Left ventricle myocardium inferior (tissue), 1 donor: ENCODE measurements around the gene BCAR1. TPM values are rescaled to one million over a fixed set of nuclear protein-coding genes. Genes with fewer than 3 reads are reported as not detected.

Experiments used
- DNase-seq: peaks from one replicate; pipeline ENCODE4 v3.0.0-alpha.2; 2020
- H3K27ac ChIP-seq: fragments of 200-600 bp; replicated peaks from 2 replicates; pipeline ENCODE4 v1.8.0; 2021
- H3K27me3 ChIP-seq: fragments of 200-600 bp; 2 replicates; pipeline ENCODE4 v1.8.0; 2021; ENCODE audit warnings: low read depth
- H3K36me3 ChIP-seq: fragments of 200-600 bp; 2 replicates; pipeline ENCODE4 v1.8.0; 2021
- H3K4me1 ChIP-seq: fragments of 200-600 bp; 2 replicates; pipeline ENCODE4 v1.8.0; 2021
- H3K4me3 ChIP-seq: fragments of 200-600 bp; 2 replicates; pipeline ENCODE4 v1.8.0; 2021; ENCODE audit warnings: mild to moderate bottlenecking, moderate library complexity
- H3K9me3 ChIP-seq: fragments of 200-600 bp; replicated peaks from 2 replicates; pipeline ENCODE4 v1.8.0; 2021
- CTCF ChIP-seq: fragments of 200-600 bp; IDR thresholded peaks from 2 replicates; pipeline ENCODE4 v1.8.0; 2021; ENCODE audit warnings: antibody characterized with exemption, mild to moderate bottlenecking, borderline replicate concordance
- intact Hi-C: fragments of 100-400 bp; cut with micrococcal nuclease; formaldehyde crosslinking; loops from one replicate; pipeline ENCODE4 v1.11.0; 2022
- total RNA-seq: library from RNA; stranded (reverse); fragmentation: NEBNext Ultra II Directional; extraction: Animal tissue kit (Norgen Biotek cat#: 25700); gene quantifications from one replicate; pipeline ENCODE4 v1.2.1, GENCODE V29; 2021
- donor health status: DM: no; HTN: yes; CAD: no; lungs with severe emphysema.

The BCAR1 gene
- total RNA-seq, 1 donor from 2014 or later = 82.8 TPM

GRCh38 chr16:75293772-75294171 lies 42.3 kb upstream of the BCAR1 start:
- intact Hi-C loops = no loop called here
- H3K9me3 ChIP-seq = no peaks in the 10 kb centered on the region
- TF ChIP-seq CTCF = no peak
- no peak overlapping the region for H3K4me3 ChIP-seq
- H3K27ac ChIP-seq = no peak overlapping the region
- DNase-seq = no peak
- H3K36me3 ChIP-seq = peaks cover 31% of the 10 kb centered on the region
- peaks cover 48% of the 10 kb centered on the region for H3K4me1 ChIP-seq
- no peaks in the 10 kb centered on the region for H3K27me3 ChIP-seq

GRCh38 chr16:75293173-75293572 lies 41.7 kb upstream of the BCAR1 start:
- no peak overlapping the region for H3K27ac ChIP-seq
- H3K9me3 ChIP-seq = no peaks in the 10 kb centered on the region
- intact Hi-C loops = no loop called here
- no peak overlapping the region for H3K4me3 ChIP-seq
- H3K27me3 ChIP-seq = no peaks in the 10 kb centered on the region
- H3K36me3 ChIP-seq = peaks cover 29% of the 10 kb centered on the region
- no peak for TF ChIP-seq CTCF
- peaks cover 54% of the 10 kb centered on the region for H3K4me1 ChIP-seq
- DNase-seq = no peak

- no peaks in the 10 kb centered on the region for H3K9me3 ChIP-seq
- H3K4me3 ChIP-seq = no peak overlapping the region
- H3K27ac ChIP-seq = no peak overlapping the region
- no peak for TF ChIP-seq CTCF
- no peak for DNase-seq
- H3K4me1 ChIP-seq = peaks cover 57% of the 10 kb centered on the region
- H3K36me3 ChIP-seq = peaks cover 29% of the 10 kb centered on the region
- intact Hi-C loops = no loop called here
- H3K27me3 ChIP-seq = no peaks in the 10 kb centered on the region
Measured at GRCh38 chr16:75292691-75293090, 41.3 kb upstream of the BCAR1 start.

GRCh38 chr16:75289189-75289588 lies 37.8 kb upstream of the BCAR1 start:
- H3K4me1 ChIP-seq = peaks cover 31% of the 10 kb centered on the region
- H3K4me3 ChIP-seq = no peak overlapping the region
- no peaks in the 10 kb centered on the region for H3K9me3 ChIP-seq
- H3K27ac ChIP-seq = peak overlapping the region; percentile 77
- intact Hi-C loops = no loop called here
- no peak for DNase-seq
- TF ChIP-seq CTCF = no peak
- H3K27me3 ChIP-seq = no peaks in the 10 kb centered on the region
- H3K36me3 ChIP-seq = peaks cover 22% of the 10 kb centered on the region

- H3K27me3 ChIP-seq = no peaks in the 10 kb centered on the region
- H3K4me1 ChIP-seq = peaks cover 31% of the 10 kb centered on the region
- no peak for TF ChIP-seq CTCF
- no peaks in the 10 kb centered on the region for H3K9me3 ChIP-seq
- no peak overlapping the region for H3K4me3 ChIP-seq
- no peak for DNase-seq
- intact Hi-C loops = no loop called here
- H3K27ac ChIP-seq = peak overlapping the region; percentile 77
- H3K36me3 ChIP-seq = peaks cover 17% of the 10 kb centered on the region
Measured at GRCh38 chr16:75288596-75289120, 37.2 kb upstream of the BCAR1 start.

- intact Hi-C loops = no loop called here
- Histone ChIP-seq H3K27ac (peak overlapping the region; percentile 77), H3K4me1 (peaks cover 31% of the 10 kb centered on the region), H3K27me3 (no peaks in the 10 kb centered on the region), H3K9me3 (no peaks in the 10 kb centered on the region), H3K36me3 (peaks cover 12% of the 10 kb centered on the region), H3K4me3 (no peak overlapping the region)
- DNase-seq = no peak
- TF ChIP-seq CTCF = no peak
Measured at GRCh38 chr16:75288181-75288580, 36.8 kb upstream of the BCAR1 start.
